HG02678 (cell line): ENCODE data around the gene ATF2.
"Not testable (repeated sequence)": the region's sequence is repeated elsewhere in the genome, so short reads cannot be mapped to it uniquely, and the experiment has no call there.

Experiments
- ATAC-seq: cut with Tn5 transposase; IDR thresholded peaks from one replicate; pipeline ENCODE4 v1.9.1; 2021; ENCODE audit warnings: mild to moderate bottlenecking, moderate library complexity; ENCODE audit not compliant: unreplicated experiment

ATF2 gene

DNA sequence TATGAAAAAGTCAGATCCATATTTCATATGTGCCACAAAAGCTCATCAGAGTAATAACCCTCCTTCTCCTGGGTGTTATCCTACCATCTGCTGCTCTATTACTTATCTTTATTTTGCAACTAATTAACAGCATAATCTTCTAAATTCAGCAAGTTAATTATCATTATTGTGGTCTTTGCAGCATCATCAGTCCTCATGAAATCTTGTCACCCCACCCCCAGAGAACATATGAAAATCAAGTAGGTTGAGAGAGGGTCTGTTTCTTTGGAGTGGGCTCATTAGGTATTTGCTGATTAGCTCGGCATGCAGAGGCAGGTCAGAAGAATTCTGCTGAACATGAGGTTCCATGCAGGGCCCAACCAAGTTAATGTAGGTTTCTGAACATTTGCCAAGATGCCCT, 64.8 kb downstream of the ATF2 start:
- no peak for ATAC-seq

DNA sequence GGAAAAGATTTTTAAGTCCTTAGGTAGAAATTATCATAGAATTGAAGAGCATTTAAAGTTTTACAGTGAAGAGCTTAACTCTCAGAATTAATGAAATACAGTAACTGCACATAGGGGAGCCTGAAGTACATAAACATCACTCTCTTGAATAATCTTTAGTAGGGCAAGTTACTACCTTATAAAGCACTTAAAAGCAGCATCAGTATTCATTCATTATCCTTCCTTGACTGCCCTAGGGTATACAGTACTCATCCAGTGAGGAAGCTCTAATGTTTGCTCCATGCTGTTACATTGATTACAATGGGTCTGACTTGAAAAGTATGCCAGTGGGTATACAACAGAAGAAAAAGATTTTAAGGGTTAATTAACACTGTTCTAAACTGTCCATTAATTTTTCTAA, 66.5 kb downstream of the ATF2 start:
- ATAC-seq, result no peak

DNA sequence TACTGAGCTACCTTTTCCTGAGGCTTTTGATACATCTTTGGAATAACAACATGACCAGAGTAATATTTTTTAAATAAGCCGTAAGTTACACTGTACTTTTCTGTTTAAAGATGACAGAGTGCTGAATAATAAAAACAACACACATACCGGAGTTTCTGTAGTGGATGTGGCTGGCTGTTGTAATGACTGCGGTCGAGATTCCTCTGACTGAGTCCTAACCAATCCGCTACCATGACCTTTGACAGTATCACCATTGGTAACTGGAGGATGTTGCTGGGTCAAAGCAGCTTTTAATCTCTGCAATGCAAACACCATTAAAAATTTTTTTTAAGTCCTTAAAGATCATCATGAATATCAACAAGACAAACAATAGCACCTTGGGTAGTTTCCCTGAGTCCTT, 70.7 kb downstream of the ATF2 start:
- no peak for ATAC-seq

DNA sequence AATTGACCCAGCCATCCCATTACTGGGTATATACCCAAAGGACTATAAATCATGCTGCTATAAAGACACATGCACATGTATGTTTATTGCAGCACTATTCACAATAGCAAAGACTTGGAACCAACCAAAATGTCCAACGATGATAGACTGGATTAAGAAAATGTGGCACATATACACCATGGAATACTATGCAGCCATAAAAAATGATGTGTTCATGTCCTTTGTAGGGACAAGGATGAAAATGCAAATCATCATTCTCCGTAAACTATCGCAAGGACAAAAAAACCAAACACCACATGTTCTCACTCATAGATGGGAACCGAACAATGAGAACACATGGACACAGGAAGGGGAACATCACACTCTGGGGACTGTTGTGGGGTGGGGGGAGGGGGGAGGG, 83.9 kb downstream of the ATF2 start:
- ATAC-seq, result not testable (repeated sequence)

- no peak for ATAC-seq
These were observed 87.5 kb downstream of the ATF2 start for GRCh38 chr2:175080479-175080878.

DNA sequence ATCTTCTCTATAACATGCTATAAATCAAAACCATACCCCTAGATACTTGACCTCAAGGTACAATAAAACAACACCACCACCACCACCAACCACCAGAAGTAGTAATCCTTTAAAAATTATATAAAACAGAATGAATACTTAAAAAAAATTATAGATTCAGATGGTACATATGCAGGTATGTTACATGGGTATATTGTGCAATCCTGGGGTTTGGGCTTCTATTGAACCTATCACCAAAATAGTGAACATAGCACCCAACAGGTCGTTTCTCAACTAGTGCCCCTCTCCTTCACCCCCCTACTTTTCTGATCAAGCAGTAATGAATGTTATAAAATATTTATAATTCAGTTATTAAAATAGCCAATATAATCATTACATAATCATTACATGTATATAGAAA, 91.7 kb downstream of the ATF2 start:
- ATAC-seq, result no peak

DNA sequence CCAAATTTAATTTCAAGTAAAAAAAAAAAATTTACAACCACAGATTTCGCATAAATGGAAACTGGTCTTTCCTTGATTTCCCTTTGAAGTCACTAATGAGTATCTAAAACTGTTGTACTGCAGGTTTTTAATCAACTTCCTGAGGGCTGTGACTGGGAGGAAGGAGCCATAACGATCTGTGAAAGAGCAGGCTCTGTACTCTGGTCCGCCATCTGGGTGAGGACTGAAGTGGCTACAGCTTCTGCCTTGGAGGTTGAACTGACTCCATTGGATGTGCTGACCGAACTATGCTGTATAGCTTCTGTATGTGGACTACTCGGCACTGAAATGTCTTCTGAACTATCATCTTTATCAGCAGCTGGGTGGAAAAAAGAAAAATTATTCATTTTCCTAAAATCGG, 93.5 kb downstream of the ATF2 start:
- ATAC-seq, result no peak

DNA sequence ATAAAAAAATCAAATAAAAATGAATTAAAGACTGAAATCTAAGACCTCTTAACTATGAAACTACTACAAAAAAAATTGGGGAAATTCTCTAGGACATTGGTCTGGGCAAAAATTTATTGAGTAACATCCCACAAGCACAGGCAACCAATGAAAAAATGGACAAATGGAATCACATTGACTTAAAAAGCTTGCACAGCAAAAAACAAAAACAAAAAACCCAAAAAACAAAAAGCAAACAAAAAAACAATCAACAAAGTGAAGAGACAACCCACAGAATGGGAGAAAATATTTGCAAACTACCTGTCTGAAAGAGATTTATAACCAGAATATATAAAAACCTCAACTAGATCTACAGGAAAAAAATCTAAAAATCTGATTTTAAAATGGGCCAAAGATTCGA, 99.5 kb downstream of the ATF2 start:
- ATAC-seq, result no peak

DNA sequence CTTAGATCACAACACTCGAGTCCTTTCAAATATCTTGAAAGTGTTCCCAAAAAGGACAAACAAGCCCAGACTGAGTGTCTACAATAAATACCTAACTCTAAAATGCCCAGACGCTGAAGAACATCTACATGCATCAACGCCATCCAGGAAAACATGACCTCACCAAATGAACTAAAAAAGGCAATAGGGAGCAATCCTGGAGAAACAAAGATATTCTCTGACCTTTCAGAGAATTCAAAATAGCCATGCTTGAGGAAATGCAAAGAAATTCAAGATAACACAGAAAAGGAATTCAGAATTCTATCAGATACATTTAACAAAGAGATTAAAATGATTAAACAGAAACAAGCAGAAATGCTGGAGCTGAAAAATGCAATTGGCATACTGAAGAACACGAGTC, 101.6 kb downstream of the ATF2 start:
- ATAC-seq, result no peak

DNA sequence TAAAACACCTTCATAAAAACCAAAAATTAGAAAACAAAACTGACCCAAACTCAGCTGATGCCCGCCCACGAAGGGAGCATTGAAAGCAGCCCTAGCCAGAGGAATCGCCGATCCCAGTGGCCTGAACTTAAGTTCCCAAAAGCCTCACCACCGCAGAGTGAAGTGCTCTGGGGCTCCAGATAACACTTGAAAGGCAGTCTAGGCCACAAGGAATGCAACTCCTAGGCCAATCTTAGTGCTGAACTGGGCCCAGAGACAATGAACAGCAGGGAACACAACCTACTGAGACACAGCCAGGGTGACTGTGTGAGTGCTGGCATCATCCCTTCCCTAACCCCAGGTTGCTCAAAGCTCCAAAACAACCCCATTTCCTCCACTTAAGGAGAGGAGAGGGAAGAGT, 103.2 kb downstream of the ATF2 start:
- no peak for ATAC-seq

DNA sequence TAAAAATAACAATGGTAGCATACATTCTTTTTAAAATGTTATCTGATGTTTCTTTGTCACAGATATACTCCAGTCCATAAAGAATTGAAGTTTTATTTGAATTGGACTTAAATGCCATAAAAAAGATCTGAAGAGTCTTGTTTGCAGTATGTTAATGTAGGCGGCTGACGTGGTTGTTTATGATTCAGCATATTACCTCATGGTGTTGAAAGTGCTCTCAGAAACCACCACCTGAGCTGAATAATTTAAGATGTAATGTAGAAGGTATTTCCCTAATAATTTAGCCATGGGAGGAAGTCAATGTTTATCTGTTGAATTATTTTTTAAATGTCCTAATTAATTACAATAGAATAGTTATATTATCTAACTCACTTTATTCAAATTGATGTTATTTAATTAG, 104.3 kb downstream of the ATF2 start:
- no peak for ATAC-seq

- no peak for ATAC-seq
These were observed 105.0 kb downstream of the ATF2 start for GRCh38 chr2:175062787-175063585.

- ATAC-seq, result no peak
These were observed 110.8 kb downstream of the ATF2 start for GRCh38 chr2:175057078-175057685.

DNA sequence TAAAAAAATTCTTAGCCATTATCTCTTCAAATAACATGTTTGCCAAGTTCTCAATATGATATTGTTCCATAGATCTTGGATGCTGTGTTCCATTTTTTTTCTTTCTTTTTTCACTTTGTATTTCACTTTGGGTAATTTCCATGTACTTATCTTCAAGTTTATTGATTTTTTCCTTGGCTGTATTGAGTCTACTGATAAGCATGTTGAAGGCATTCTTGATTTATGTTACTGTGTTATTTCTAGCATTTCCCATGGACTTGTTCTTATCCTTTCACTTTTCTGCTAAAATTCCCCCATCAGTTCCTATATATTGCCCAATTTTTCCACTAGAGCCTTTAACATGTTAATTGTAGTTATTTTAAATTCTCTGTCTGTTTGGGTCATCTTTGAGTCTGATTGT, 112.0 kb downstream of the ATF2 start:
- ATAC-seq, result no peak

GRCh38 chr2:175054340-175054739, 113.7 kb downstream of the ATF2 start:
- ATAC-seq, result no peak

DNA sequence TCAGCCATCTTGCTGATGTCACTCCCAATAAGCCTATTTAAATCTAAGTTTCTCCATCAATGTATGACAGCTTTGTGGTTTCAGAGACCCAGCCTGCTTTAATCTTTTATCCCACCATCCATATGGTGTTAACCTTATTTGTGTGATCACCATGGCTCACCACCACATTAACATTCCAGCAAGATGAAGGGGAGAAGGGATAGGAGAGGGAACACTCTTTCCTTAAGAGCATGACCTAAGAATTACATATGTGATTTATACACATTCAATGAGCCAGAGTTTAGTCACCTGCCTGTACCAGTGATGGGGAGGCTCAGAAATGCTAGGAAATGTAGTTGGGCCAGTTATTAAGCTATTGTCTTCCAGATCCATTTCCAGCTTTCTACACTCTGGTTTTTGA, 118.3 kb downstream of the ATF2 start:
- no peak for ATAC-seq

DNA sequence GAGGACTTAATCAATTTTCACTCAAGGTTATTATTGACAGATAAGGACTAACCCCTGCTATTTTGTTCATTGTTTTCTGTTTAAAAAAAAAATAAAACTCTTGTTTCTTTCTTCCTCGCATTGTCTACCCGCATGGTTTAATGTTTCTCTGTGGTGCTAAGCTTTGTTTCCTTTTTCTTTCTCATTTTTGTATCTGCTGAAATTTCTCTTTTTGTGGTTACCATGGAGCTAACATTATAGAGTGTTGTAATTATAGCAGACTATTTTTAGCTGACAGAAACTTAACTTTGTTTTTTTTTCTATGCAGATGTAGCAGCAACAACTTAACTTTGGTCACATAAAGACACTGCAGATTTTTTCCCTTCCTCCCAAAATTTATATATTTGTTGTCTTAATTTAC, 119.7 kb downstream of the ATF2 start:
- no peak for ATAC-seq

GRCh38 chr2:175039490-175039889, 128.5 kb downstream of the ATF2 start:
- ATAC-seq, result no peak

- ATAC-seq, result no peak
These were observed 129.0 kb downstream of the ATF2 start for GRCh38 chr2:175039031-175039430.

- no peak for ATAC-seq
These were observed 130.1 kb downstream of the ATF2 start for GRCh38 chr2:175037941-175038340.

- ATAC-seq, result no peak
These were observed 131.4 kb downstream of the ATF2 start for GRCh38 chr2:175036582-175037018.

DNA sequence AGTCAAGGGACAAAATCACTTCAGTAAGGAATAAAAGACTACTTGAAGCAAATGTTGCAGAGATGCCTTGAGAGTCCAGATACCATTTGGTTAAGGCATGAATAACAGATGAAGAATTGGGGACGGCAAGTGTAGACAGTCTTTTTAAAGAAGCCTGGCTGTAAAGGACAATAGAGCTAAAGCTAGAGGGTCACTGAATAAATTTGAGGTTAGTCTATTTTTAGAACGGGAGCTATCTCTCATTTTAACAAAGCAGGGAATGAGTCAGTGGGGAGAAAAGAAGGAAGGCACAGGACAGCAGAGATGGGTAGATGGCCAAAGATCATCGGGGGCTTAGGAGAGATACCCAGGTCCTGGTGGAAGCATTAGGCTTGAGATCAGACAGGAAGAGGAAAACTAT, 132.2 kb downstream of the ATF2 start:
- no peak for ATAC-seq

GRCh38 chr2:175034716-175035115, 133.3 kb downstream of the ATF2 start:
- no peak for ATAC-seq
